ENCODE measurements around the gene EGFLAM.

Gene EGFLAM

DNA sequence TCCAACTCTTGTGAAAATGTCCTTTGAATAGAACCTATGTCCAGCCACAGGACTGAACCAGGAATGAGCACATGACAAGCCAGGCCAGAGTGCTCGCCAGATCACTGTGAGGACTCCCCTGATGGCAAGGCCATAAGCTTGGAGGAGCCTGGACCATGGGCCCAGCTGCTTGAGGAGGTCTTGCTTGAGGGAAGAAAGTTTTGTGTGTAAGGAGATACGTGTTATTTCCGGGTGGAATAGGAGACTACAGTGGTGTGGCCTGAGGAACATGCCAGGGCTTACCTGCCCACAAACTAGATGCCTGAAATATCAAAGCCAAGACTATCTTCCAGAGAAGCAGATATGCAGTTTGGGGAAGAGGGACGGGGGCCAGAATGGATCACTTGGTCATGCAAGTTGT, 213.3 kb downstream of the EGFLAM start:
- no peak for DNase-seq (ENCODE audit: low spot score)

- DNase-seq (ENCODE audit: low spot score) = no peak
Observed at GRCh38 chr5:38472541-38472940, 214.2 kb downstream of the EGFLAM start.

GRCh38 chr5:38473008-38473407, 214.6 kb downstream of the EGFLAM start:
- DNase-seq (ENCODE audit: low spot score) = peak; percentile 17

DNA sequence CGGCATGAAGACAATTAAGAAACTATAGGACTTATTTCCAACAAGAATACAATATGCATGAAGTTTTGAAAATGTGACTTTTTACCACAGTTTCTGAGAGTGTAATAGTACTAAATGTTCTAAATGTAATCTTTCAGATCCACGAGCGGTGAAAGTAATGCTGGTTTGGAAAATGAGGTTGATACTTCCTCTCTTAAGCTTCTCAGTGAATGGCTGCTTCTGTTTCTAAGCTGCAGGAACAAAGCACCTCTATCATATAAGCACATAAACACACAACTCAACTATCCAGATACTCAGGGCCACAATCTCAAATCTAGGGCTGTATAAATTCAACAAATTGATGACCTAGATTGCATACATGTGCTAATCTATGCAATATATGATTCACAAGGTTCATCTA, 219.8 kb downstream of the EGFLAM start:
- no peak for DNase-seq (ENCODE audit: low spot score)

- DNase-seq (ENCODE audit: low spot score) = no peak
Observed at GRCh38 chr5:38478878-38479277, 220.5 kb downstream of the EGFLAM start.

- no peak for DNase-seq (ENCODE audit: low spot score)
Observed at GRCh38 chr5:38479315-38479904, 221.1 kb downstream of the EGFLAM start.

DNA sequence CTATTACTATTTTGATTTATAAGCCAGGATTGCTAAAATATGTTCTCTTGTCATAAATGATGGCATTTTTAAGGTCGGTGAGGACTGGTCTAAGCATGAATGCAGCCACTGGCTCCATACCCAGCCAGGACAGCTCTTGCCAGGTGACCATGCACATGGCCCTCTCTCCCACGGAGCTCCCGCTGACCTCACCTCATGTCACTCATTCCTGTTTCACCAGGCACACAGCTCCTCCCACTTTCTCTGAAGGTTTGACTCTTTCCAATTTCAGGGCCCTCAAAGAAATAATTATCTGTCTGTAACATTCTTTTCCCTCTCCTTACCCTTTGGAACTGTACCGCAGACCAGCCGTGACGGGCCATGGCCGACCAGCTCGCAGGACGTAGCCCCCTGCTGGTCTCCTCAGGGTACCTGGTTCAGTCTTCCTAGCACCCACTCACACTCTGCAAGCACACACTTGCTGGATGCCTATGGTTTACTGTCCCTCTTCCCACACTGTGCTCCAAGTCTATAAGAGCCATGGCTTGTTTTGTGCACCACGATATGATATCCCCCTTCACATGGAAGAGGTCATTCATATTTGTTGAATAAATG, 225.5 kb downstream of the EGFLAM start:
- DNase-seq (ENCODE audit: low spot score) = no peak

DNA sequence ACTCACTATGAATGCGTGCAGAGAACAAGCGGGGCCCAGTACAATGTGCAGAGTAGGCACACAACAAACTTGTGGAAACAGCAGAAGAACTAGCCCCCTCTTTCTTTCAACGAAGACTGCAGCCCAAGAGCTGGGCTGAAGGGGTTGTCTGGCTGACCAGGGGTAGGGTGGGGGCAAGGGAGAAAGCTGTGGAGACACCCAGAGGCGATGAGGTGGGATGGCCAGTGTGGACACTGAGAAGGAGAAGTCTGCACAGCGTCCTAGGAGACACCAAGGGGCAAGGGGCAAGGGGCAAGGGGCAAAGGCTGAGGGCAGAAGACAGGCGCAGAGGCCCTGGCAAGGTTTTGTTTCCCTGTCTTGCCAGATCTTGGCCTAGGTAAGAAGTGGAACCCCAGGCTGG, 235.8 kb downstream of the EGFLAM start:
- no peak for DNase-seq (ENCODE audit: low spot score)

- DNase-seq (ENCODE audit: low spot score) = no peak
Observed at GRCh38 chr5:38494763-38495162, 236.4 kb downstream of the EGFLAM start.

- no peak for DNase-seq (ENCODE audit: low spot score)
Observed at GRCh38 chr5:38497946-38498345, 239.6 kb downstream of the EGFLAM start.

- no peak for DNase-seq (ENCODE audit: low spot score)
Observed at GRCh38 chr5:38500573-38501260, 242.4 kb downstream of the EGFLAM start.

DNA sequence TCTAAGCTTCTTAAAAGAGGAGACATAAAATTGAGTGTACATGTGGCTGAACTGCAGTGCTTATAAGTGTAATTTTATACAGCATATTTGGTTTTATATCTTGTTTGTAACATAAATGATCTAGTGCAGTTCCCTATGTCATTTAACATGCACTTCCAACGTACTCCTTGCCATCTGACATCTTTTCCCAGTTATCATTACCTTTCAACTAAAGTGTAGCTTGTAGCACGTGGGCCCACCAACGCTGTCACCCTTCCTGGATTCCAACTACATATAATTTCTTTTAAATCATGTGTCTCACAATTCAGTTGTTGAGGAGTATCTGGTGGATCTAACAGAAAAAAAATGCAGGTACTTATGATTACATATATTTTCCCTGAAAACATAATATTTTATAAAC, 247.9 kb downstream of the EGFLAM start:
- DNase-seq (ENCODE audit: low spot score) = no peak

GRCh38 chr5:38509185-38509584, 250.8 kb downstream of the EGFLAM start:
- no peak for DNase-seq (ENCODE audit: low spot score)
